GM23248 (cell line): ENCODE data around the gene OR2T2. TPM values are rescaled to one million over a fixed set of nuclear protein-coding genes. Genes with fewer than 3 reads are reported as not detected.
"Not testable (repeated sequence)": the region's sequence is repeated elsewhere in the genome, so short reads cannot be mapped to it uniquely, and the experiment has no call there.

Experiments used
- DNase-seq: peaks from one replicate; pipeline ENCODE4 v3.0.0-alpha.2; 2015
- H2AFZ ChIP-seq: fragments of 200-600 bp; sonication (generic); 2 replicates; pipeline ENCODE4 v1.6.1; 2016; ENCODE audit warnings: antibody characterized with exemption
- H3F3A ChIP-seq: fragments of 200-600 bp; sonication (generic); 2 replicates; pipeline ENCODE4 v1.6.1; 2016; ENCODE audit warnings: mild to moderate bottlenecking, antibody characterized with exemption, mixed run types; ENCODE audit not compliant: insufficient read depth
- H3K27ac ChIP-seq: fragments of 200-600 bp; sonication (generic); 2 replicates; pipeline ENCODE4 v1.5.1; 2016; ENCODE audit warnings: mild to moderate bottlenecking
- H3K27me3 ChIP-seq: fragments of 200-600 bp; sonication (generic); replicated peaks from 2 replicates; pipeline ENCODE4 v1.6.1; 2016; ENCODE audit warnings: mild to moderate bottlenecking; ENCODE audit not compliant: insufficient read depth
- H3K36me3 ChIP-seq: fragments of 200-600 bp; sonication (generic); 2 replicates; pipeline ENCODE4 v1.6.1; 2016; ENCODE audit warnings: low read depth, mild to moderate bottlenecking
- H3K4me1 ChIP-seq: fragments of 200-600 bp; sonication (generic); 2 replicates; pipeline ENCODE4 v1.6.1; 2016; ENCODE audit warnings: mild to moderate bottlenecking; ENCODE audit not compliant: insufficient read depth
- H3K4me2 ChIP-seq: fragments of 200-600 bp; sonication (generic); one replicate; pipeline ENCODE4 v1.6.1; 2016; ENCODE audit warnings: mild to moderate bottlenecking; ENCODE audit not compliant: unreplicated experiment
- H3K4me3 ChIP-seq: fragments of 200-600 bp; sonication (generic); 2 replicates; pipeline ENCODE4 v1.5.1; 2016; ENCODE audit warnings: mild to moderate bottlenecking
- H3K79me2 ChIP-seq: fragments of 200-600 bp; sonication (generic); 2 replicates; pipeline ENCODE4 v1.6.1; 2016; ENCODE audit warnings: mild to moderate bottlenecking; ENCODE audit not compliant: insufficient read depth
- H3K9ac ChIP-seq: fragments of 200-600 bp; sonication (generic); 2 replicates; pipeline ENCODE4 v1.6.1; 2016; ENCODE audit warnings: mild to moderate bottlenecking
- H3K9me2 ChIP-seq: fragments of 200-600 bp; sonication (generic); 2 replicates; pipeline ENCODE4 v1.6.1; 2016; ENCODE audit warnings: mixed run types, mild to moderate bottlenecking, moderate library complexity; ENCODE audit not compliant: insufficient read depth
- H3K9me3 ChIP-seq: fragments of 200-600 bp; sonication (generic); one replicate; pipeline ENCODE4 v1.6.1; 2017; ENCODE audit warnings: low read depth
- H4K20me1 ChIP-seq: fragments of 200-600 bp; sonication (generic); 2 replicates; pipeline ENCODE4 v1.6.0; 2016; ENCODE audit not compliant: insufficient read depth
- WGBS, 2 experiments: methylation state at CpG; one replicate each; pipeline ENCODE4 v1.1.6; 2015 to 2017; ENCODE audit warnings: low lambda C conversion rate in 2 of 2, low coverage in 1 of 2; ENCODE audit errors: missing lambda C conversion rate in 2 of 2; 5-methylcytosine and 5-hydroxymethylcytosine counted together
- in situ Hi-C: fragments of 300-500 bp; cut with MboI; formaldehyde crosslinking; loops from 2 replicates; pipeline ENCODE4 v1.15.0; 2020
- polyA plus RNA-seq: library from polyadenylated mRNA; unstranded; fragments of >200 nt; fragmentation: Nextera tagmentation; extraction: Ambion mirVana; gene quantifications from 2 replicates; pipeline ENCODE4 v1.2.1, GENCODE V29; 2016
- total RNA-seq: library from RNA; depleted of rRNA; stranded (reverse); fragments of >200 nt; shearing (Covaris generic); gene quantifications from 2 replicates; pipeline ENCODE4 v1.2.3, GENCODE V29; 2014

Gene OR2T2
- total and polyA plus RNA-seq, 2 experiments from 2014 or later = not detected

DNA sequence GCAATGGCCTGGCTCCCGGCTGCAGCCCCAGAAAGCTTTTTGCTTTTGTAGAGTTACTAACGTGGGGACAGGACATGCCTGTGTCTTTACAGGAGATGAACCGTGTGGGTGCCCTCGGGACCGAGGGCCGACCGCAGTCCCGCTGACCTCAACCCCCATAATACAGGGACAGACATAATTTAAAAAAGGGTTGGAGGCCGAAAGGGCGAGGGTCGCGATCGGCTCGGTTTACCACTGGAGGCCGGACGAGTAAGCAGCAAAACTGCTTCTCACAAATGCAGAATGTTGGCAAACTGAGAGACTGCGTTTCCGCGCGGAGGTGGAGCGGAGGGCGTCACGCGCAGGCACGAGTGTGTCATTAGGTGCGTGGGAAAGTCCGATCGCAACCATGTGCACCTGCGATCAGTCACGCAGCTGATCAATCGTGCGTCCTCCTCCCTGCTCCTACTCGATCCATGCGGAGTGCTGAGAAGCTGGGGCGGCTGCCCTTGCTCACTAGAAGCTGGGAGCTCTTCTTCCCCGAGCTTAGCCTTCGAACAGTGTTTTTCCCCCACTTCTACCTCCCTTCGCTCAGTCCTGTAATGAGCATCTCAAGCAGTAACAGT lies 11.5 kb upstream of the OR2T2 start:
- WGBS, 2 experiments = 66 to 76% methylated on average over 30 to 37 of the region's 38 CpGs
- H3K27ac ChIP-seq, DNase-seq, in situ Hi-C loops, H3K4me3 ChIP-seq, H4K20me1 ChIP-seq, H3K4me1 ChIP-seq, H3K79me2 ChIP-seq, H3K9me3 ChIP-seq, H3K9me2 ChIP-seq, H3K27me3 ChIP-seq, H3F3A ChIP-seq, H3K36me3 ChIP-seq, H3K9ac ChIP-seq, H2AFZ ChIP-seq, H3K4me2 ChIP-seq: not testable (repeated sequence)

- DNase-seq, H3K36me3 ChIP-seq, H3K9me2 ChIP-seq, H3K9me3 ChIP-seq, H3K4me3 ChIP-seq, in situ Hi-C loops, H3K4me2 ChIP-seq, H3K27ac ChIP-seq, H3K79me2 ChIP-seq, H3F3A ChIP-seq, H3K9ac ChIP-seq, H2AFZ ChIP-seq, H3K4me1 ChIP-seq, H4K20me1 ChIP-seq, H3K27me3 ChIP-seq: not testable (repeated sequence)
- WGBS, 2 experiments = 37 to 41% methylated on average over 6 of the region's 6 CpGs
Measured at GRCh38 chr1:248434913-248435312, 10.5 kb upstream of the OR2T2 start.

GRCh38 chr1:248436303-248436702 lies 9.1 kb upstream of the OR2T2 start:
- H3K4me1 ChIP-seq, H3K4me2 ChIP-seq, H3K9me2 ChIP-seq, in situ Hi-C loops, H3K27ac ChIP-seq, H3K9me3 ChIP-seq, H3K27me3 ChIP-seq, H3F3A ChIP-seq, H3K9ac ChIP-seq, H3K4me3 ChIP-seq, H4K20me1 ChIP-seq, H3K79me2 ChIP-seq, H2AFZ ChIP-seq, DNase-seq, H3K36me3 ChIP-seq: not testable (repeated sequence)
- WGBS, 2 experiments = 7 to 10% methylated on average over 3 of the region's 3 CpGs

DNA sequence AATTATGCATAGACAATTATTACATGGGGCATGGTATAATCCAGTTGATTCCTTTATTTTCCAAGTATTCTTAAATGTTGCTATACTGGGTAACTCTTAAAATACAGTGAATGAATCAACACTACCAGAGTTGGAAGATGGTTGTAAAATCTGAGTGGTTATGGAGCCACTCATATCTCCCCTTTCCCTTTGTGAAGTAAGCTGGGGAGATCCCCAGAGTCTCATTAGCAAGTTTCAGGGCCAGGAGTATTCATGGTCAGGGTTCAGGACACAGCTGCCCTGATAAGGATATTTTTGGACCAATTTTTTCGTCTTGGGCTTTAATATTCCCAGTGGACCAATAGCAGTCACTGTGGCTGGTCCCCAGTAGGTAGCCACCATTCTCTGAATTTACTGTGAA lies 6.8 kb upstream of the OR2T2 start:
- H3K9ac ChIP-seq, H3K9me2 ChIP-seq, DNase-seq, H2AFZ ChIP-seq, H3F3A ChIP-seq, H3K27ac ChIP-seq, H3K9me3 ChIP-seq, H3K4me3 ChIP-seq, H4K20me1 ChIP-seq, H3K4me2 ChIP-seq, H3K79me2 ChIP-seq, H3K36me3 ChIP-seq, H3K27me3 ChIP-seq, in situ Hi-C loops, H3K4me1 ChIP-seq: not testable (repeated sequence)
- WGBS, 2 experiments = 0% methylated on average over 1 of the region's 1 CpG

GRCh38 chr1:248439283-248439682 lies 6.2 kb upstream of the OR2T2 start:
- H3K9me2 ChIP-seq, H4K20me1 ChIP-seq, in situ Hi-C loops, DNase-seq, H3K27ac ChIP-seq, H2AFZ ChIP-seq, H3K36me3 ChIP-seq, H3K79me2 ChIP-seq, H3F3A ChIP-seq, H3K4me3 ChIP-seq, H3K9ac ChIP-seq, H3K4me2 ChIP-seq, H3K4me1 ChIP-seq, H3K27me3 ChIP-seq, H3K9me3 ChIP-seq: not testable (repeated sequence)
- WGBS, 2 experiments = 13 to 16% methylated on average over 5 of the region's 5 CpGs

DNA sequence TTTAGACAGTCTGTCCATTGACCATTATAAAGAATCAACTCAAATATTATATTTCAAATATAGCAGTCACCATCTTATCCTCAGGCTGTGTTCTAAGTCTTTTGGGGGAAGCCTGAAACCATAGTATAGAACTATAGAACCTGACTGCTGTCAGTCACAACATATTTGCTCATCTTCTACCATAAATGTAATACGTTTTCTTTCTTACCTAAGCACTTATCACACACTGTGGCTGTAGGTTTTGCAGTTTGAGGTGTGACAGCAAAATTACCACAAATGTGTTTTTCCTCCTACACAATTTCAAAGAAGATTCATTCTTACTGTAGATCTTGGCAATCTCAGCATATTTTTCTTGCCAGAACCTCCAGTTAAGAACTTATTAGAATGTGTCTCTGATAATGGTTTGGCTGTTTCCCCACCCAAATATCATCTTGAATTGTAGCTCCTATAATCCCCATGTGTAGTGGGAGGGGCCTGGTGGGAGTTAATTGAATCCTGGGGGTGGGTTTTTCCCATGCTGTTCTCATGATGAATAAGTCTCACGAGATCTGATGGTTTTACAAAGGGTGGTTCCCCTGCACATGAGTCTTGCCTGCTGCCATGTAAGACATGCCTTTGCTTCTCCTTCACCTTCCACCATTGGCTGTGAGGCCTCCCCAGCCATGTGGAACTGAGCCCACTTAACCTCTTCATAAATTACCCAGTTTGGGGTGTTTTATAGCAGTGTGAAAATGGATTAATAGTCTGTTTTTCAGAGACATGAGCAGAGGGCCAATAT lies 2.7 kb upstream of the OR2T2 start:
- H4K20me1 ChIP-seq, DNase-seq, H3K36me3 ChIP-seq, H3K9me2 ChIP-seq, H3K4me3 ChIP-seq, H3K4me2 ChIP-seq, H3F3A ChIP-seq, H3K9me3 ChIP-seq, H2AFZ ChIP-seq, H3K27me3 ChIP-seq, H3K27ac ChIP-seq, H3K4me1 ChIP-seq, H3K9ac ChIP-seq, H3K79me2 ChIP-seq: not testable (repeated sequence)
- in situ Hi-C loops = loop anchor here (5.0 kb wide), 1 partner anchor 210 kb away; no protein-coding TSS in a partner anchor
- 0% methylated on average over 1 of the region's 2 CpGs for WGBS, 2 experiments

GRCh38 chr1:248444603-248445002 lies 834 bp upstream of the OR2T2 start:
- not testable (repeated sequence) for H2AFZ ChIP-seq, H3K9me3 ChIP-seq, H3F3A ChIP-seq, H3K27ac ChIP-seq, H3K9ac ChIP-seq, H3K36me3 ChIP-seq, H3K4me1 ChIP-seq, H3K4me3 ChIP-seq, DNase-seq, H4K20me1 ChIP-seq, H3K27me3 ChIP-seq, H3K9me2 ChIP-seq, H3K79me2 ChIP-seq, H3K4me2 ChIP-seq
- in situ Hi-C loops = loop anchor here (5.0 kb wide), 1 partner anchor 208 kb away; no protein-coding TSS in a partner anchor
- WGBS, 2 experiments = 30% methylated on average over 4 of the region's 4 CpGs
